ENCODE measurements around the gene LRP11. TPM values are rescaled to one million over a fixed set of nuclear protein-coding genes. Genes with fewer than 3 reads are reported as not detected.
"Not testable (repeated sequence)": the region's sequence is repeated elsewhere in the genome, so short reads cannot be mapped to it uniquely, and the experiment has no call there.

LRP11 gene
- polyA plus RNA-seq, 3 donors = 0.20 to 0.41 (median 0.32) TPM

GRCh38 chr6:149855040-149855654 is 9.0 kb downstream of the LRP11 start:
- H3K79me2 ChIP-seq (ENCODE audit: insufficient read depth, low read length) = no peaks in the 10 kb centered on the region

GRCh38 chr6:149854532-149854931 is 9.6 kb downstream of the LRP11 start:
- H3K27ac ChIP-seq (ENCODE audit: low read depth in 1 of 2, low read length in 2 of 2) = no peak overlapping the region
- no peaks in the 10 kb centered on the region for H3K36me3 ChIP-seq (replicated peaks in 1 of 2; ENCODE audit: control insufficient read depth in 1 of 2, insufficient read depth in 2 of 2, low read length in 2 of 2)
- no peak overlapping the region for H3K9ac ChIP-seq (ENCODE audit: insufficient read depth, low read length, poor library complexity, severe bottlenecking)
- no peaks in the 10 kb centered on the region for H3K79me2 ChIP-seq (ENCODE audit: insufficient read depth, low read length)
- no peaks in the 10 kb centered on the region for H3K27me3 ChIP-seq (ENCODE audit: control insufficient read depth in 2 of 2, insufficient read depth in 2 of 2, low read length in 2 of 2)
- no peak overlapping the region for H3K27ac Mint-ChIP-seq
- no peaks in the 10 kb centered on the region for H3K9me3 ChIP-seq (replicated peaks in 1 of 2; ENCODE audit: control insufficient read depth in 1 of 2, insufficient read depth in 1 of 2, low read length in 2 of 2)
- no peak overlapping the region for H3K4me3 Mint-ChIP-seq
- no peak overlapping the region for H3K4me2 ChIP-seq (replicated peaks; ENCODE audit: extremely low read depth, low read length, poor library complexity, severe bottlenecking)
- H3K9me3 Mint-ChIP-seq = no peaks in the 10 kb centered on the region
- intact Hi-C loops (cut with micrococcal nuclease) = no loop called here
- H3K4me3 ChIP-seq (replicated peaks in 1 of 3; ENCODE audit: low read depth in 2 of 3, low read length in 3 of 3) = no peak overlapping the region
- H3K27me3 Mint-ChIP-seq (ENCODE audit: low read depth in 3 of 3) = peaks cover 0 to 7% (median 3%) of the 10 kb centered on the region in 3 donors
- peaks cover 21% of the 10 kb centered on the region for H3K4me1 Mint-ChIP-seq
- no peaks in the 10 kb centered on the region for H3K36me3 Mint-ChIP-seq
- H3K4me1 ChIP-seq (ENCODE audit: control insufficient read depth in 1 of 2, insufficient read depth in 2 of 2, low read length in 2 of 2) = peaks cover 7 to 21% of the 10 kb centered on the region in 2 donors
- WGBS (ENCODE audit: insufficient coverage) = 74% methylated on average over 6 of the region's 6 CpGs
- no peak for DNase-seq
- H4K20me1 ChIP-seq (ENCODE audit: insufficient read depth, low read length) = no peaks in the 10 kb centered on the region
- no peak overlapping the region for H2AFZ ChIP-seq (ENCODE audit: insufficient read depth, low read depth, low read length, poor library complexity, severe bottlenecking)
- TF ChIP-seq CTCF (IDR thresholded peaks at IDR 0.05) = no peak

More at GRCh38 chr6:149855040-149855654, 9.0 kb downstream of the LRP11 start:
- peaks cover 7 to 21% of the 10 kb centered on the region in 2 donors for H3K4me1 ChIP-seq (ENCODE audit: control insufficient read depth in 1 of 2, insufficient read depth in 2 of 2, low read length in 2 of 2)
- no peak overlapping the region for H3K4me3 ChIP-seq (replicated peaks in 1 of 3; ENCODE audit: low read depth in 2 of 3, low read length in 3 of 3)
- peaks cover 0 to 6% (median 3%) of the 10 kb centered on the region in 3 donors for H3K27me3 Mint-ChIP-seq (ENCODE audit: low read depth in 3 of 3)
- H3K36me3 ChIP-seq (replicated peaks in 1 of 2; ENCODE audit: control insufficient read depth in 1 of 2, insufficient read depth in 2 of 2, low read length in 2 of 2) = no peaks in the 10 kb centered on the region
- H3K9me3 ChIP-seq (replicated peaks in 1 of 2; ENCODE audit: control insufficient read depth in 1 of 2, insufficient read depth in 1 of 2, low read length in 2 of 2) = no peaks in the 10 kb centered on the region
- H4K20me1 ChIP-seq (ENCODE audit: insufficient read depth, low read length) = no peaks in the 10 kb centered on the region
- intact Hi-C loops (cut with micrococcal nuclease) = no loop called here
- no peak overlapping the region for H3K27ac ChIP-seq (ENCODE audit: low read depth in 1 of 2, low read length in 2 of 2)
- peaks cover 21% of the 10 kb centered on the region for H3K4me1 Mint-ChIP-seq
- no peak overlapping the region for H3K4me3 Mint-ChIP-seq
- H3K27me3 ChIP-seq (ENCODE audit: control insufficient read depth in 2 of 2, insufficient read depth in 2 of 2, low read length in 2 of 2) = no peaks in the 10 kb centered on the region
- DNase-seq = no peak
- TF ChIP-seq CTCF (IDR thresholded peaks at IDR 0.05) = no peak
- H3K4me2 ChIP-seq (replicated peaks; ENCODE audit: extremely low read depth, low read length, poor library complexity, severe bottlenecking) = no peak overlapping the region
- H3K36me3 Mint-ChIP-seq = no peaks in the 10 kb centered on the region
- H2AFZ ChIP-seq (ENCODE audit: insufficient read depth, low read depth, low read length, poor library complexity, severe bottlenecking) = no peak overlapping the region
- H3K9ac ChIP-seq (ENCODE audit: insufficient read depth, low read length, poor library complexity, severe bottlenecking) = no peak overlapping the region
- H3K27ac Mint-ChIP-seq = no peak overlapping the region
- H3K9me3 Mint-ChIP-seq = no peaks in the 10 kb centered on the region
- WGBS (ENCODE audit: insufficient coverage) = 90% methylated on average over 2 of the region's 5 CpGs

- H3K4me3 ChIP-seq (replicated peaks in 1 of 3; ENCODE audit: low read depth in 2 of 3, low read length in 3 of 3); H3K27ac Mint-ChIP-seq; H3K9me3 Mint-ChIP-seq; H3K36me3 Mint-ChIP-seq; H3K9ac ChIP-seq (ENCODE audit: insufficient read depth, low read length, poor library complexity, severe bottlenecking); H3K79me2 ChIP-seq (ENCODE audit: insufficient read depth, low read length); H3K27me3 ChIP-seq (ENCODE audit: control insufficient read depth in 2 of 2, insufficient read depth in 2 of 2, low read length in 2 of 2); H3K9me3 ChIP-seq (replicated peaks in 1 of 2; ENCODE audit: control insufficient read depth in 1 of 2, insufficient read depth in 1 of 2, low read length in 2 of 2); H3K4me2 ChIP-seq (replicated peaks; ENCODE audit: extremely low read depth, low read length, poor library complexity, severe bottlenecking); H3K27me3 Mint-ChIP-seq (ENCODE audit: low read depth in 3 of 3); H3K27ac ChIP-seq (ENCODE audit: low read depth in 1 of 2, low read length in 2 of 2); intact Hi-C loops (cut with micrococcal nuclease); H2AFZ ChIP-seq (ENCODE audit: insufficient read depth, low read depth, low read length, poor library complexity, severe bottlenecking); H4K20me1 ChIP-seq (ENCODE audit: insufficient read depth, low read length); DNase-seq; H3K36me3 ChIP-seq (replicated peaks in 1 of 2; ENCODE audit: control insufficient read depth in 1 of 2, insufficient read depth in 2 of 2, low read length in 2 of 2); H3K4me3 Mint-ChIP-seq: not testable (repeated sequence)
- H3K4me1 ChIP-seq (ENCODE audit: control insufficient read depth in 1 of 2, insufficient read depth in 2 of 2, low read length in 2 of 2) = peaks cover 7 to 21% of the 10 kb centered on the region in 2 donors
- H3K4me1 Mint-ChIP-seq = peaks cover 21% of the 10 kb centered on the region
- WGBS (ENCODE audit: insufficient coverage) = no CpG with 5 or more reads among the region's 4 CpGs
Measured at GRCh38 chr6:149854017-149854416, 10.1 kb downstream of the LRP11 start.
